Mesenchymal stem cell (in vitro differentiated cells and primary cell): Measurements from ENCODE around the gene NUDT1.
A peak's percentile ranks its signal among the peaks of the same experiment; 100 is the strongest.

Experiments
- DNase-seq: peaks from one replicate; pipeline ENCODE4 v3.0.0-alpha.2; 2013
- H2AFZ ChIP-seq: one replicate; pipeline ENCODE4 v1.6.1; 2013; ENCODE audit warnings: low read depth, mild to moderate bottlenecking, control low read depth, inconsistent platforms, low read length, moderate library complexity
- H2AK5ac ChIP-seq: 2 replicates; pipeline ENCODE4 v1.6.1; 2013; ENCODE audit warnings: low read length, moderate library complexity, mild to moderate bottlenecking, inconsistent platforms; ENCODE audit not compliant: severe bottlenecking
- H2BK120ac ChIP-seq: one replicate; pipeline ENCODE4 v1.6.1; 2013; ENCODE audit warnings: low read depth, mild to moderate bottlenecking, inconsistent platforms, low read length, moderate library complexity
- H2BK12ac ChIP-seq, 2 experiments: one replicate each; pipeline ENCODE4 v1.6.1; 2013; ENCODE audit warnings: inconsistent platforms in 2 of 2, low read length in 2 of 2, mild to moderate bottlenecking in 2 of 2, moderate library complexity in 2 of 2, control low read depth in 1 of 2
- H2BK15ac ChIP-seq: one replicate; pipeline ENCODE4 v1.6.1; 2013; ENCODE audit warnings: mild to moderate bottlenecking, low read depth, inconsistent platforms; ENCODE audit not compliant: poor library complexity, severe bottlenecking
- H2BK5ac ChIP-seq: 2 replicates; pipeline ENCODE4 v1.6.1; 2013; ENCODE audit warnings: low read depth, mild to moderate bottlenecking, low read length, control low read depth, inconsistent platforms; ENCODE audit not compliant: poor library complexity, severe bottlenecking
- H3K14ac ChIP-seq, 2 experiments: one replicate each; pipeline ENCODE4 v1.6.1; 2013; ENCODE audit warnings: inconsistent platforms in 2 of 2, low read length in 2 of 2, control low read depth in 1 of 2, mild to moderate bottlenecking in 1 of 2, moderate library complexity in 1 of 2
- H3K18ac ChIP-seq, 2 experiments: one replicate each; pipeline ENCODE4 v1.6.1; 2013; ENCODE audit warnings: inconsistent platforms in 2 of 2, low read length in 2 of 2, control low read depth in 1 of 2, low read depth in 1 of 2, mild to moderate bottlenecking in 1 of 2
- H3K23ac ChIP-seq, 2 experiments: one replicate each; pipeline ENCODE4 v1.6.1; 2013; ENCODE audit warnings: inconsistent platforms in 2 of 2, low read length in 2 of 2, mild to moderate bottlenecking in 2 of 2, moderate library complexity in 2 of 2, control low read depth in 1 of 2
- H3K27ac ChIP-seq: 2 replicates; pipeline ENCODE4 v1.5.1; 2013; ENCODE audit warnings: mild to moderate bottlenecking, moderate library complexity, low read length, control low read depth, inconsistent platforms; ENCODE audit not compliant: poor library complexity, severe bottlenecking
- H3K27me3 ChIP-seq, 2 experiments: 2 replicates each; pipeline versions ENCODE4 v1.6.1 to v1.7.0; 2013; ENCODE audit warnings: low read length in 2 of 2, mild to moderate bottlenecking in 2 of 2, moderate library complexity in 2 of 2, control low read depth in 1 of 2, inconsistent platforms in 1 of 2; ENCODE audit not compliant: control insufficient read depth in 1 of 2, insufficient read depth in 1 of 2
- H3K36me3 ChIP-seq, 2 experiments: 2 replicates each; pipeline versions ENCODE4 v1.6.1 to v1.7.0; 2013; ENCODE audit warnings: low read length in 2 of 2, control low read depth in 1 of 2, inconsistent platforms in 1 of 2, low read depth in 1 of 2, mild to moderate bottlenecking in 1 of 2; ENCODE audit not compliant: insufficient read depth in 2 of 2, control insufficient read depth in 1 of 2
- H3K4ac ChIP-seq, 2 experiments: one replicate each; pipeline ENCODE4 v1.6.1; 2013; ENCODE audit warnings: inconsistent platforms in 2 of 2, low read length in 2 of 2, mild to moderate bottlenecking in 2 of 2, moderate library complexity in 2 of 2, control low read depth in 1 of 2, low read depth in 1 of 2
- H3K4me1 ChIP-seq: 2 replicates; pipeline ENCODE4 v1.6.1; 2013; ENCODE audit warnings: low read depth, low read length, control low read depth; ENCODE audit not compliant: control insufficient read depth, insufficient read depth
- H3K4me2 ChIP-seq: 2 replicates; pipeline ENCODE4 v1.6.1; 2013; ENCODE audit warnings: low read length, mild to moderate bottlenecking, inconsistent platforms; ENCODE audit not compliant: poor library complexity, severe bottlenecking
- H3K4me3 ChIP-seq, 2 experiments: 2 replicates each; pipeline versions ENCODE4 v1.5.1 to v1.7.0; 2013; ENCODE audit warnings: low read length in 2 of 2, mild to moderate bottlenecking in 2 of 2, control low read depth in 1 of 2, low read depth in 1 of 2; ENCODE audit not compliant: insufficient read depth in 1 of 2
- H3K79me1 ChIP-seq: replicated peaks from 2 replicates; pipeline ENCODE4 v1.6.1; 2013; ENCODE audit warnings: mild to moderate bottlenecking, control low read depth, low read length, inconsistent platforms; ENCODE audit not compliant: poor library complexity, severe bottlenecking
- H3K9ac ChIP-seq: 2 replicates; pipeline ENCODE4 v1.7.0; 2013; ENCODE audit warnings: mild to moderate bottlenecking, low read length, moderate library complexity
- H3K9me3 ChIP-seq: 2 replicates; pipeline ENCODE4 v1.7.0; 2013; ENCODE audit warnings: mild to moderate bottlenecking, low read length; ENCODE audit not compliant: control insufficient read depth
- H4K8ac ChIP-seq: one replicate; pipeline ENCODE4 v1.6.1; 2013; ENCODE audit warnings: inconsistent platforms, mild to moderate bottlenecking, low read length, moderate library complexity
- H4K91ac ChIP-seq: one replicate; pipeline ENCODE4 v1.6.1; 2013; ENCODE audit warnings: mild to moderate bottlenecking, low read length, inconsistent platforms
- WGBS: methylation state at CpG from one replicate; pipeline ENCODE4 v1.1.7; 2013; ENCODE audit warnings: mixed read lengths; 5-methylcytosine and 5-hydroxymethylcytosine counted together

NUDT1 gene

GRCh38 chr7:2248984-2249694 is 7.1 kb downstream of the NUDT1 start:
- peaks cover 11% of the 10 kb centered on the region for H3K79me1 ChIP-seq
- H3K4me2 ChIP-seq, result no peak overlapping the region
- no peak overlapping the region for H2BK15ac ChIP-seq
- H3K9me3 ChIP-seq, result no peaks in the 10 kb centered on the region
- H2BK5ac ChIP-seq, result peak overlapping the region; percentile 77
- H4K91ac ChIP-seq, result peak overlapping the region; percentile 100
- peak overlapping the region; percentile 87 for H3K9ac ChIP-seq
- peak overlapping the region; percentile 97 for H4K8ac ChIP-seq
- no peak overlapping the region for H2AFZ ChIP-seq
- H3K4me3 ChIP-seq, result peak overlapping the region in 1 of 2 experiments; percentile 57
- H3K14ac ChIP-seq, result peak overlapping the region in 1 of 2 experiments; percentile 37
- H3K4me1 ChIP-seq, result peaks cover 30% of the 10 kb centered on the region
- H3K18ac ChIP-seq, result peak overlapping the region; percentile 71 to 90
- H3K27ac ChIP-seq, result peak overlapping the region; percentile 91
- no peaks in the 10 kb centered on the region for H3K27me3 ChIP-seq
- peak overlapping the region; percentile 56 for H2BK120ac ChIP-seq
- H3K23ac ChIP-seq, result no peak overlapping the region
- peak overlapping the region; percentile 69 to 93 for H3K4ac ChIP-seq
- peak overlapping the region; percentile 88 for H2AK5ac ChIP-seq
- DNase-seq, result peak; percentile 97
- H2BK12ac ChIP-seq, result peak overlapping the region; percentile 81 to 98
- WGBS, result 45% methylated on average over 23 of the region's 24 CpGs
- peaks cover 16 to 39% of the 10 kb centered on the region in 2 experiments for H3K36me3 ChIP-seq

- peak overlapping the region in 1 of 2 experiments; percentile 57 for H3K4me3 ChIP-seq
- H3K79me1 ChIP-seq, result peaks cover 17% of the 10 kb centered on the region
- H2AFZ ChIP-seq, result no peak overlapping the region
- peak overlapping the region; percentile 69 to 93 for H3K4ac ChIP-seq
- H4K91ac ChIP-seq, result peak overlapping the region; percentile 100
- H3K18ac ChIP-seq, result peak overlapping the region; percentile 71 to 90
- peak overlapping the region in 1 of 2 experiments; percentile 27 for H3K23ac ChIP-seq
- peak overlapping the region; percentile 29 for H2BK15ac ChIP-seq
- peak overlapping the region in 1 of 2 experiments; percentile 37 for H3K14ac ChIP-seq
- H3K36me3 ChIP-seq, result peaks cover 22 to 46% of the 10 kb centered on the region in 2 experiments
- peak overlapping the region; percentile 71 to 98 for H2BK12ac ChIP-seq
- H2BK5ac ChIP-seq, result peak overlapping the region; percentile 77
- peaks cover 36% of the 10 kb centered on the region for H3K4me1 ChIP-seq
- H3K9me3 ChIP-seq, result no peaks in the 10 kb centered on the region
- H3K27me3 ChIP-seq, result no peaks in the 10 kb centered on the region
- H3K4me2 ChIP-seq, result no peak overlapping the region
- peak overlapping the region; percentile 97 for H4K8ac ChIP-seq
- DNase-seq, result no peak
- H2AK5ac ChIP-seq, result peak overlapping the region; percentile 88
- WGBS, result 94% methylated on average over 27 of the region's 27 CpGs
- H3K27ac ChIP-seq, result peak overlapping the region; percentile 91
- peak overlapping the region; percentile 56 for H2BK120ac ChIP-seq
- H3K9ac ChIP-seq, result peak overlapping the region; percentile 87
Observed at GRCh38 chr7:2249744-2250323, 7.8 kb downstream of the NUDT1 start.

- no peak overlapping the region for H3K4ac ChIP-seq
- DNase-seq, result no peak
- H3K27ac ChIP-seq, result no peak overlapping the region
- H3K14ac ChIP-seq, result no peak overlapping the region
- no peak overlapping the region for H2BK12ac ChIP-seq
- H2BK5ac ChIP-seq, result no peak overlapping the region
- peaks cover 32 to 59% of the 10 kb centered on the region in 2 experiments for H3K36me3 ChIP-seq
- H3K27me3 ChIP-seq, result no peaks in the 10 kb centered on the region
- 90% methylated on average over 7 of the region's 10 CpGs for WGBS
- H4K8ac ChIP-seq, result no peak overlapping the region
- H2AFZ ChIP-seq, result no peak overlapping the region
- H3K23ac ChIP-seq, result no peak overlapping the region
- H2BK120ac ChIP-seq, result no peak overlapping the region
- H3K79me1 ChIP-seq, result peaks cover 18% of the 10 kb centered on the region
- no peak overlapping the region for H3K18ac ChIP-seq
- no peak overlapping the region for H2AK5ac ChIP-seq
- H3K9ac ChIP-seq, result no peak overlapping the region
- peaks cover 49% of the 10 kb centered on the region for H3K4me1 ChIP-seq
- no peaks in the 10 kb centered on the region for H3K9me3 ChIP-seq
- no peak overlapping the region for H2BK15ac ChIP-seq
- no peak overlapping the region for H3K4me3 ChIP-seq
- H4K91ac ChIP-seq, result no peak overlapping the region
- H3K4me2 ChIP-seq, result no peak overlapping the region
Observed at GRCh38 chr7:2251381-2251780, 9.4 kb downstream of the NUDT1 start.
